CD4-positive, alpha-beta T cell (primary cell): ENCODE measurements around the gene SPOP. TPM values are rescaled to one million over a fixed set of nuclear protein-coding genes. Genes with fewer than 3 reads are reported as not detected.
"Not testable (repeated sequence)": the region's sequence is repeated elsewhere in the genome, so short reads cannot be mapped to it uniquely, and the experiment has no call there.

Source experiments
- ATAC-seq: fragments of 200-7000 bp; cut with Tn5 transposase; one replicate; pipeline ENCODE4 v1.10.0; 2022; ENCODE audit warnings: mild to moderate bottlenecking; ENCODE audit not compliant: poor library complexity
- CTCF ChIA-PET: fragments of 350-600 bp; sonication (Branson Sonifier 250); formaldehyde crosslinking; loops from one replicate; lab custom pipeline; 2021; ENCODE audit warnings: antibody characterized with exemption, inconsistent platforms; lab: Charles Lee
- POLR2A ChIA-PET: fragments of 350-600 bp; sonication (Branson Sonifier 250); formaldehyde crosslinking; loops from one replicate; lab custom pipeline; 2021; ENCODE audit warnings: antibody characterized with exemption, inconsistent platforms; lab: Charles Lee
- DNase-seq, 14 experiments: peaks; one replicate each; pipeline ENCODE4 v3.0.0-alpha.2; 2013 to 2020; ENCODE audit warnings: mixed read lengths in 2 of 14
- H3K27ac ChIP-seq, 2 donors: one replicate each; pipeline versions ENCODE4 v1.5.1 to v1.7.0; 2013; ENCODE audit warnings: low read length in 2 of 2, low read depth in 1 of 2, mild to moderate bottlenecking in 1 of 2
- H3K27me3 ChIP-seq, 2 experiments: 1 replicate in 1 of 2; 2 replicates in 1 of 2; pipeline versions ENCODE4 v1.6.1 to v1.7.0; 2013; ENCODE audit warnings: low read length in 2 of 2, control low read depth in 1 of 2, mild to moderate bottlenecking in 1 of 2, moderate library complexity in 1 of 2; ENCODE audit not compliant: insufficient read depth in 2 of 2, control insufficient read depth in 1 of 2
- H3K36me3 ChIP-seq: one replicate; pipeline ENCODE4 v1.6.1; 2013; ENCODE audit warnings: low read length, control low read depth; ENCODE audit not compliant: insufficient read depth
- H3K4me1 ChIP-seq: one replicate; pipeline ENCODE4 v1.6.1; 2013; ENCODE audit warnings: low read length, control low read depth; ENCODE audit not compliant: insufficient read depth
- H3K4me3 ChIP-seq: one replicate; pipeline ENCODE4 v1.5.1; 2013; ENCODE audit warnings: mild to moderate bottlenecking, low read length, moderate library complexity
- H3K9me3 ChIP-seq, 2 experiments: 1 replicate in 1 of 2; 2 replicates in 1 of 2; pipeline versions ENCODE4 v1.6.1 to v1.7.0; 2013; ENCODE audit warnings: low read length in 2 of 2, mild to moderate bottlenecking in 2 of 2, control low read depth in 1 of 2, moderate library complexity in 1 of 2; ENCODE audit not compliant: control insufficient read depth in 1 of 2, insufficient read depth in 1 of 2
- H3K27ac Mint-ChIP-seq: one replicate; pipeline ENCODE4 v1.8.0; 2020; ENCODE audit warnings: mixed read lengths
- H3K27me3 Mint-ChIP-seq: one replicate; pipeline ENCODE4 v1.8.0; 2021; ENCODE audit warnings: mixed read lengths
- H3K36me3 Mint-ChIP-seq: one replicate; pipeline ENCODE4 v1.8.0; 2021; ENCODE audit warnings: low read depth, mixed read lengths
- H3K4me1 Mint-ChIP-seq: one replicate; pipeline ENCODE4 v1.8.0; 2021; ENCODE audit warnings: low read depth, mixed read lengths
- H3K4me3 Mint-ChIP-seq: one replicate; pipeline ENCODE4 v1.8.0; 2020; ENCODE audit warnings: mild to moderate bottlenecking, mixed read lengths
- H3K9me3 Mint-ChIP-seq: one replicate; pipeline ENCODE4 v1.8.0; 2020; ENCODE audit warnings: mixed read lengths
- intact Hi-C, 2 experiments: fragments of 100-400 bp; cut with DNase I in 1 of 2; cut with micrococcal nuclease in 1 of 2; formaldehyde crosslinking; loops; one replicate each; pipeline versions ENCODE4 v1.15.1 to v1.9.0; 2023 to 2025; cut with DNase I, micrococcal nuclease
- total RNA-seq, 174 experiments: library from RNA in 2 of 174; stranded (reverse) in 2 of 174; gene quantifications; one replicate each; pipeline ENCODE4 v1.2.3 and lab custom pipeline; 2021 to 2026
- TF ChIP-seq, protein P1 (sequence below): fragments of 200-600 bp; IDR thresholded peaks from one replicate; pipeline ENCODE4 v1.8.0; 2022; ENCODE audit warnings: antibody characterized with exemption, mild to moderate bottlenecking

Gene SPOP
- total RNA-seq, 2 experiments from 2014 or later: 38.7 to 41.5 TPM

DNA sequence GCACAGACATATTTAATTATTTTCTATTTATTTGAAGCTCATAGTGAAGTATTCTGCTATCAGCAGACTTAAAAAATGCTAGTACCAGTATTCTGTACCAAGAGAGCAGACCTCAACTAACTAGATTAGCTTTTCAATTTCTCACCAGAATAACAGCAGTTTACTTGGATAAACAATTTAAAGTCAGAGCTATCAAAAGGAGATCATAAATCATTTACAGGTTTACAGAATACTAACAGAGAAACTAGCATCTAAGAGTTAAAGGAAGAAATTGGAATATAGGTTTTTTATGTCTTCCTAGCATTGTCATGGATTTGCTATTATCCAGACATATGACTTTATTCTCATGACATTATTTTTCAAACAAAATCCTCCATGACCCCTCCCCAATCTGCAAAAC lies 3.4 kb downstream of the SPOP start:
- DNase-seq (no peak), ATAC-seq (no peak)
- peak overlapping the region; percentile 2 to 7 for H3K27ac ChIP-seq
- intact Hi-C loops: loop anchor here in 1 of 2 experiments (5.0 kb wide), 1 partner anchor 47 kb away; no protein-coding TSS in a partner anchor
- Mint-ChIP-seq H3K4me1 (peaks cover 82% of the 10 kb centered on the region), H3K4me3 (peak overlapping the region; percentile 69), H3K27me3 (peaks cover 5% of the 10 kb centered on the region), H3K9me3 (no peaks in the 10 kb centered on the region), H3K27ac (peak overlapping the region; percentile 95), H3K36me3 (peaks cover 72% of the 10 kb centered on the region)
- H3K36me3 ChIP-seq: peaks cover 17% of the 10 kb centered on the region
- TF ChIP-seq, protein P1, sequence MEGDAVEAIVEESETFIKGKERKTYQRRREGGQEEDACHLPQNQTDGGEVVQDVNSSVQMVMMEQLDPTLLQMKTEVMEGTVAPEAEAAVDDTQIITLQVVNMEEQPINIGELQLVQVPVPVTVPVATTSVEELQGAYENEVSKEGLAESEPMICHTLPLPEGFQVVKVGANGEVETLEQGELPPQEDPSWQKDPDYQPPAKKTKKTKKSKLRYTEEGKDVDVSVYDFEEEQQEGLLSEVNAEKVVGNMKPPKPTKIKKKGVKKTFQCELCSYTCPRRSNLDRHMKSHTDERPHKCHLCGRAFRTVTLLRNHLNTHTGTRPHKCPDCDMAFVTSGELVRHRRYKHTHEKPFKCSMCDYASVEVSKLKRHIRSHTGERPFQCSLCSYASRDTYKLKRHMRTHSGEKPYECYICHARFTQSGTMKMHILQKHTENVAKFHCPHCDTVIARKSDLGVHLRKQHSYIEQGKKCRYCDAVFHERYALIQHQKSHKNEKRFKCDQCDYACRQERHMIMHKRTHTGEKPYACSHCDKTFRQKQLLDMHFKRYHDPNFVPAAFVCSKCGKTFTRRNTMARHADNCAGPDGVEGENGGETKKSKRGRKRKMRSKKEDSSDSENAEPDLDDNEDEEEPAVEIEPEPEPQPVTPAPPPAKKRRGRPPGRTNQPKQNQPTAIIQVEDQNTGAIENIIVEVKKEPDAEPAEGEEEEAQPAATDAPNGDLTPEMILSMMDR: no peak
- H3K4me3 ChIP-seq: no peak overlapping the region
- no peaks in the 10 kb centered on the region for H3K27me3 ChIP-seq
- peaks cover 35% of the 10 kb centered on the region for H3K4me1 ChIP-seq
- ChIA-PET CTCF (interaction anchor here (0.6 to 1.7 kb wide), 5 partner anchors 12 to 107 kb away, joined by 3 to 5 read pairs (median 3); no protein-coding TSS in a partner anchor), POLR2A (no interaction called here)
- H3K9me3 ChIP-seq: no peaks in the 10 kb centered on the region

DNA sequence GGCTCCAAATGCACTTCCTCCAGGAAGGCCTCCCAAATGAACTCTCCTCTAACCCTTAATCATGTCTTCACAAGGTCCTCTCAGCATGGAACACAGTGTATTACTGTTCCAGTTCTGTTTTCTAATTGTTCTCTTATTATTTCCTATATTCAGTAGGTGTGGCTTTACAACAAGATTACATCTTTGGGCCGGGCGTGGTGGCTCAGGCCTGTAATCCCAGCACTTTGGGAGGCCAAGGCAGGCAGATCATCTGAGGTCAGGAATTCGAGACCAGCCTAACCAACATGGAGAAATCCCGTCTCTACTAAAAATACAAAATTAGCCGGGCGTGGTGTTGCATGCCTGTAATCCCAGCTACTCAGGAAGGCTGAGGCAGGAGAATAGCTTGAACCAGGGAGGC lies 4.2 kb downstream of the SPOP start:
- H3K27me3 ChIP-seq, POLR2A ChIA-PET, H3K9me3 Mint-ChIP-seq, H3K27ac ChIP-seq, H3K9me3 ChIP-seq, DNase-seq, H3K4me3 Mint-ChIP-seq, H3K4me3 ChIP-seq, ATAC-seq, H3K27me3 Mint-ChIP-seq: not testable (repeated sequence)
- CTCF ChIA-PET: interaction anchor here (1.0 to 1.7 kb wide), 3 partner anchors 22 to 106 kb away, joined by 3 to 5 read pairs (median 3); no protein-coding TSS in a partner anchor
- Histone ChIP-seq H3K4me1 (peaks cover 35% of the 10 kb centered on the region), H3K36me3 (peaks cover 17% of the 10 kb centered on the region)
- H3K4me1 Mint-ChIP-seq: peaks cover 82% of the 10 kb centered on the region
- H3K27ac Mint-ChIP-seq: peak overlapping the region; percentile 95
- intact Hi-C loops: loop anchor here in 1 of 2 experiments (5.0 kb wide), 1 partner anchor 46 kb away; no protein-coding TSS in a partner anchor
- peaks cover 72% of the 10 kb centered on the region for H3K36me3 Mint-ChIP-seq

DNA sequence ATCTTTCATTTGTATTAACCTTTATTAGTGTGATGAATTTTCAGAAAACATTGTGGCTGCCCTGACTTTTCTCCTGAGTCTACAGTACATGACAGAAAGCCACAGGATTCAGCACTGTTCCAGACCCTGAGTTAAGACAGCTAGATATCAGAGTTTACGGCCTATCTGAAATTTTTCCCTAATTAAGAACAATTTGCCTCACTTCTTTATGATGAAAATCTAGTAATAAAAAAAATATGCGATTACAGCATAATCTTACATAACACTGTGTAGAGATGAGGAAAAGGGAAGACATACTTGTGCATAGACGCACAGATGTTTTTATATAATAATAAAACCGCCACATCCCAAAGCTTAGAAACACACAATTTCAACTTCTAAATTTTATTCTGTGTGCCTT lies 7.3 kb downstream of the SPOP start:
- TF ChIP-seq, protein P1: no peak
- Mint-ChIP-seq H3K4me1 (peaks cover 70% of the 10 kb centered on the region), H3K36me3 (peaks cover 71% of the 10 kb centered on the region), H3K4me3 (peak overlapping the region; percentile 34), H3K9me3 (no peaks in the 10 kb centered on the region), H3K27me3 (no peaks in the 10 kb centered on the region), H3K27ac (peak overlapping the region; percentile 78)
- H3K27ac ChIP-seq: no peak overlapping the region
- H3K4me3 ChIP-seq: no peak overlapping the region
- no peaks in the 10 kb centered on the region for H3K27me3 ChIP-seq
- intact Hi-C loops: loop anchor here in 1 of 2 experiments (5.0 kb wide), 1 partner anchor 43 kb away; no protein-coding TSS in a partner anchor
- no peaks in the 10 kb centered on the region for H3K9me3 ChIP-seq
- POLR2A ChIA-PET: interaction anchor here (1.1 to 1.5 kb wide), 3 partner anchors 9 to 30 kb away, joined by 3 to 4 read pairs (median 3); no protein-coding TSS in a partner anchor
- ATAC-seq (no peak), DNase-seq (no peak)
- CTCF ChIA-PET: interaction anchor here (0.5 to 2.3 kb wide), 4 partner anchors 22 to 114 kb away, joined by 3 to 5 read pairs (median 4); no protein-coding TSS in a partner anchor
- peaks cover 24% of the 10 kb centered on the region for H3K4me1 ChIP-seq
- H3K36me3 ChIP-seq: peaks cover 17% of the 10 kb centered on the region
